Activated CD4-positive, alpha-beta T cell treated with anti-CD3 and anti-CD28 coated beads for 24 hours (primary cell): Measurements from ENCODE around the gene ARHGEF35.
"Not testable (repeated sequence)": the region's sequence is repeated elsewhere in the genome, so short reads cannot be mapped to it uniquely, and the experiment has no call there.

Experiments
- DNase-seq, 2 donors: peaks; one replicate each; pipeline ENCODE4 v3.0.0-alpha.2; 2020; ENCODE audit warnings: low read depth in 2 of 2

ARHGEF35 gene

GRCh38 chr7:144178380-144179164 lies 17.1 kb downstream of the ARHGEF35 start:
- DNase-seq: not testable (repeated sequence)

- DNase-seq: no peak
These were observed 21.0 kb downstream of the ARHGEF35 start for GRCh38 chr7:144174613-144175012.

GRCh38 chr7:144171594-144172350 lies 23.9 kb downstream of the ARHGEF35 start:
- DNase-seq: not testable (repeated sequence)

GRCh38 chr7:144164784-144165183 lies 30.8 kb downstream of the ARHGEF35 start:
- DNase-seq: no peak

- no peak for DNase-seq
These were observed 36.8 kb downstream of the ARHGEF35 start for GRCh38 chr7:144158861-144159260.

- no peak for DNase-seq
These were observed 47.3 kb downstream of the ARHGEF35 start for GRCh38 chr7:144148224-144148827.

GRCh38 chr7:144144426-144144825 lies 51.2 kb downstream of the ARHGEF35 start:
- no peak for DNase-seq

GRCh38 chr7:144142187-144142586 lies 53.4 kb downstream of the ARHGEF35 start:
- no peak for DNase-seq

GRCh38 chr7:144137501-144137900 lies 58.1 kb downstream of the ARHGEF35 start:
- DNase-seq: no peak
